HUES48 (cell line): Measurements from ENCODE around the gene RSBN1L.
"Not testable (repeated sequence)": the region's sequence is repeated elsewhere in the genome, so short reads cannot be mapped to it uniquely, and the experiment has no call there.

Source experiments
- H3K27ac ChIP-seq: one replicate; pipeline ENCODE4 v1.7.0; 2013; ENCODE audit warnings: low read depth, low read length, inconsistent platforms
- H3K27me3 ChIP-seq: 2 replicates; pipeline ENCODE4 v1.6.1; 2013; ENCODE audit warnings: mild to moderate bottlenecking, low read length; ENCODE audit not compliant: control insufficient read depth, insufficient read depth
- H3K36me3 ChIP-seq: 2 replicates; pipeline ENCODE4 v1.6.1; 2013; ENCODE audit warnings: low read length; ENCODE audit not compliant: control insufficient read depth, insufficient read depth
- H3K4me1 ChIP-seq: 2 replicates; pipeline ENCODE4 v1.6.1; 2013; ENCODE audit warnings: mild to moderate bottlenecking, low read length; ENCODE audit not compliant: control insufficient read depth, insufficient read depth
- H3K4me3 ChIP-seq: 2 replicates; pipeline ENCODE4 v1.5.1; 2013; ENCODE audit warnings: mild to moderate bottlenecking, low read depth, low read length
- H3K9ac ChIP-seq: 2 replicates; pipeline ENCODE4 v1.6.1; 2013; ENCODE audit warnings: mild to moderate bottlenecking, low read depth, low read length, moderate library complexity
- H3K9me3 ChIP-seq: 2 replicates; pipeline ENCODE4 v1.6.1; 2013; ENCODE audit warnings: low read length; ENCODE audit not compliant: control insufficient read depth, insufficient read depth

Gene RSBN1L

DNA sequence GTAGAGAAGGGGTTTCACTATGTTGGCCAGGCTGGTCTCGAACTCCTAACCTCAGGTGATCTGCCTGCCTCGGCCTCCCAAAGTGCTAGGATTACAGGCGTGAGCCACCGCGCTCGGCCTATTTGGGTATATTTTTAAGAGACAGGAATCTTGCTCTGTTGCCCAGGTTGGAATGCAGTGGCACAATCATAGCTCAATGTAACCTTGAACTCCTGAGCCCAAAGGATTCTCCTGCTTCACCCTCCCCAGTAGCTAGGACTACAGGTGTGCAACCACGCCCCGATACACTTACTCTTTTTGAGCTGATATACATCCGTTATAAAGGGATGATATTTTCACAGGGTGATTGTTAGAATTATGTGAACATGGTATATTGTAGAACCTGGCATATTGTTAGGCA lies 7.4 kb downstream of the RSBN1L start:
- not testable (repeated sequence) for H3K4me3 ChIP-seq, H3K27ac ChIP-seq, H3K9me3 ChIP-seq, H3K27me3 ChIP-seq, H3K9ac ChIP-seq, H3K4me1 ChIP-seq, H3K36me3 ChIP-seq

GRCh38 chr7:77707504-77707992 lies 11.3 kb downstream of the RSBN1L start:
- no peaks in the 10 kb centered on the region for H3K27me3 ChIP-seq
- H3K27ac ChIP-seq = no peak overlapping the region
- no peaks in the 10 kb centered on the region for H3K36me3 ChIP-seq
- H3K4me1 ChIP-seq = 0 out of 2 replicates have a peak, but pooled peaks cover 7% of the 10 kb centered on the region
- H3K9me3 ChIP-seq = no peaks in the 10 kb centered on the region
- H3K9ac ChIP-seq = no peak overlapping the region
- H3K4me3 ChIP-seq = no peak overlapping the region

- H3K9ac ChIP-seq = no peak overlapping the region
- no peak overlapping the region for H3K4me3 ChIP-seq
- H3K36me3 ChIP-seq = no peaks in the 10 kb centered on the region
- no peaks in the 10 kb centered on the region for H3K27me3 ChIP-seq
- H3K9me3 ChIP-seq = no peaks in the 10 kb centered on the region
- no peak overlapping the region for H3K27ac ChIP-seq
- H3K4me1 ChIP-seq = 0 out of 2 replicates have a peak, but pooled peaks cover 3% of the 10 kb centered on the region
These were observed 13.8 kb downstream of the RSBN1L start for GRCh38 chr7:77710067-77710466.

GRCh38 chr7:77710861-77711260 lies 14.6 kb downstream of the RSBN1L start:
- Histone ChIP-seq H3K9me3 (no peaks in the 10 kb centered on the region), H3K27me3 (no peaks in the 10 kb centered on the region), H3K4me3 (no peak overlapping the region), H3K36me3 (no peaks in the 10 kb centered on the region), H3K4me1 (0 out of 2 replicates have a peak, but pooled peaks cover 3% of the 10 kb centered on the region), H3K27ac (no peak overlapping the region), H3K9ac (no peak overlapping the region)

DNA sequence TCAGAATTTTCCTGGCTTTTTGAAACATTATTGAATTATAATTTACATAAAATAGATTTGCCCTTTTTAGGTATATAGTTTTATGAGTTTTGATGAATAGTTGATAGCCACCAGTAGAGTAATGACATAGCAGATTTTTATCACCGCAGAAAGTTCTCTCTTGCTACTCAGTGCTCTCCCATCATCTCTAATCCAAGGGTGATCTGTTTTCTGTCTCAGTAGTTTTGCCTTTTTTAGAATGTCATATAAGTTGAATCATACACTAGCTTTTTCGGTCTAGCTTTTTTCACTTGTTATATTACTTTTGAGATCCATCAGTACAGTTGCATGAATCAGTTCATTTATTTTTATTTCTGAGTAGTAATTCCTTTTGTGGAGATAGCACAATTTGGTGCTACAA lies 17.9 kb downstream of the RSBN1L start:
- no peak overlapping the region for H3K9ac ChIP-seq
- H3K4me3 ChIP-seq = no peak overlapping the region
- H3K27ac ChIP-seq = no peak overlapping the region
- no peaks in the 10 kb centered on the region for H3K36me3 ChIP-seq
- no peaks in the 10 kb centered on the region for H3K27me3 ChIP-seq
- no peaks in the 10 kb centered on the region for H3K4me1 ChIP-seq
- H3K9me3 ChIP-seq = no peaks in the 10 kb centered on the region

GRCh38 chr7:77714931-77715330 lies 18.7 kb downstream of the RSBN1L start:
- H3K4me3 ChIP-seq, H3K4me1 ChIP-seq, H3K27me3 ChIP-seq, H3K9ac ChIP-seq, H3K36me3 ChIP-seq, H3K9me3 ChIP-seq, H3K27ac ChIP-seq: not testable (repeated sequence)

DNA sequence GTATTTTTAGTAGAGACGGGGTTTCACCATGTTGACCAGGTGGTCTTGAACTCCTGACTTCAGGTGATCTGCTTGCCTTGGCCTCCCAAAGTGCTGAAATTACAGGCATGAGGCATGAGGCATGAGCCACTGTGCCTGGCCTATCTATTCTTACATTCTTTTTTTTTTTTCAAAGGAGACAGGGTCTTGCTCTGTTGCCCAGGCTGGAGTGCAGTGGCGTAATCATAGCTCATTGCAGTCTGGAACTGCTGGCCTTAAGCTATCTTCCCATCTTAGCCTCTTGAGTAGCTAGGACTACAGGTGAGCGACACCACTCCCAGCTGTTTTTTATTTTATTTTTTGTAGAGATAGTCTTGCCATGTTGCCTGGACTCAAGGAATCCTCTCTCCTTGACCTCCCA lies 20.5 kb downstream of the RSBN1L start:
- H3K27ac ChIP-seq = no peak overlapping the region
- H3K4me1 ChIP-seq = no peaks in the 10 kb centered on the region
- H3K4me3 ChIP-seq = no peak overlapping the region
- H3K9ac ChIP-seq = no peak overlapping the region
- no peaks in the 10 kb centered on the region for H3K9me3 ChIP-seq
- H3K36me3 ChIP-seq = no peaks in the 10 kb centered on the region
- H3K27me3 ChIP-seq = no peaks in the 10 kb centered on the region

DNA sequence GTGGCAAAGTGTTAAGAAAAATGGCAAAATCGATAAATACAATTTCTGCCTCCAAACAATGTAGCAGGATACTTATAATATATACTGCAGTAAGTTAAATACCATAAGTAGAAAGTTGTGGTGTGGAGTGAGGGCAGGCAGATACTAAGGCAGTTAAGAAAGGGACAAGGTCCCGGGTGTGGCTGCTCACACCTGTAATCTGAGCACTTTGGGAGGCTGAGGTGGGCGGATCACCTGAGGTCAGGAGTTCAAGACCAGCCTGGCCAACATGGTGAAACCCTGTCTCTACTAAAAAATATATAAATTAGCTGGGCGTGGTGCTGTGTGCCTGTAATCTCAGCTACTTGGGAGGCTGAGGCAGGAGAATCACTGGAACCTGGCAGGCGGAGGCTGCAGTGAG lies 21.3 kb downstream of the RSBN1L start:
- not testable (repeated sequence) for H3K4me3 ChIP-seq, H3K27me3 ChIP-seq, H3K4me1 ChIP-seq, H3K9ac ChIP-seq, H3K9me3 ChIP-seq, H3K36me3 ChIP-seq, H3K27ac ChIP-seq

- no peaks in the 10 kb centered on the region for H3K9me3 ChIP-seq
- H3K9ac ChIP-seq = no peak overlapping the region
- no peak overlapping the region for H3K4me3 ChIP-seq
- H3K4me1 ChIP-seq = peaks cover 27% of the 10 kb centered on the region
- H3K36me3 ChIP-seq = no peaks in the 10 kb centered on the region
- no peaks in the 10 kb centered on the region for H3K27me3 ChIP-seq
- H3K27ac ChIP-seq = peak overlapping the region; percentile 77
These were observed 31.3 kb downstream of the RSBN1L start for GRCh38 chr7:77727527-77727926.

DNA sequence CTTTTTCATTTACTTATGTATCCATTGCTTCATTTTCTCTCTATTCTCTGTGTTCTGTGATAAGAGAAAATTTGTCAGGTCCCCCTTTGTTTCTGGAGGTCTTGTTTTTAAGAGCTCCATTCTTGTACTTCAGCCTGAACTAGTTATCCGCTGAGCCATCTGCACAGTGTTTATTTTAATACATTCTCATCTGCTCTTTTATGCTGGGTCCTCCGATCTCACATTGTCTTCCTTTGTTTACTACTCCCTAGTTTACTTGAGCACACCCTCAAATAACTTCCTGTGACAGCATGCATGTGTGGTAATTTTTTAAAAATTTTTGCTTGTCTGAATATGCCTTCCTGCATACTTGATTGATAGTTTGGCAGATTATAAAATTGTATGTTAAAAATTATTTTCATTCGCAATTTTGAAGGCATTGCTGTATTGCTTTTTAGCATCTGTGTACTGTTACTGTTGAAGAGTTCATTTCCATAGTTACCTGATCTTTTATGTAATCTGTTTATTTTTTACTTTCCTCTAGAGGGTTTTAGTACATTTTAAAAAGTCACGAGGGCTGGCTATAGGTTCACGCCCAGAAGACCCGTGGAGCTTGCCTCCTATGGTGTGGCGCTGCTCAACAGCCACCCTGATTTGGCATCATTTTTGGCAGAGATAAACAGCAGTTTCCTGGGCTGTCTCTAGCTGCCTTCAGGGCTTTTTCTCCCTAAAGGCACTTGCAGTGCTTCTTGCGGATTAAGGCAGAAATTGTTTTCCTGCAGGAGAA lies 31.9 kb downstream of the RSBN1L start:
- H3K36me3 ChIP-seq = no peaks in the 10 kb centered on the region
- no peaks in the 10 kb centered on the region for H3K27me3 ChIP-seq
- H3K27ac ChIP-seq = peak overlapping the region; percentile 77
- H3K4me3 ChIP-seq = no peak overlapping the region
- H3K9me3 ChIP-seq = no peaks in the 10 kb centered on the region
- peak overlapping the region; percentile 18; the same call in 1 of the 2 replicates for H3K9ac ChIP-seq
- H3K4me1 ChIP-seq = peaks cover 27% of the 10 kb centered on the region

DNA sequence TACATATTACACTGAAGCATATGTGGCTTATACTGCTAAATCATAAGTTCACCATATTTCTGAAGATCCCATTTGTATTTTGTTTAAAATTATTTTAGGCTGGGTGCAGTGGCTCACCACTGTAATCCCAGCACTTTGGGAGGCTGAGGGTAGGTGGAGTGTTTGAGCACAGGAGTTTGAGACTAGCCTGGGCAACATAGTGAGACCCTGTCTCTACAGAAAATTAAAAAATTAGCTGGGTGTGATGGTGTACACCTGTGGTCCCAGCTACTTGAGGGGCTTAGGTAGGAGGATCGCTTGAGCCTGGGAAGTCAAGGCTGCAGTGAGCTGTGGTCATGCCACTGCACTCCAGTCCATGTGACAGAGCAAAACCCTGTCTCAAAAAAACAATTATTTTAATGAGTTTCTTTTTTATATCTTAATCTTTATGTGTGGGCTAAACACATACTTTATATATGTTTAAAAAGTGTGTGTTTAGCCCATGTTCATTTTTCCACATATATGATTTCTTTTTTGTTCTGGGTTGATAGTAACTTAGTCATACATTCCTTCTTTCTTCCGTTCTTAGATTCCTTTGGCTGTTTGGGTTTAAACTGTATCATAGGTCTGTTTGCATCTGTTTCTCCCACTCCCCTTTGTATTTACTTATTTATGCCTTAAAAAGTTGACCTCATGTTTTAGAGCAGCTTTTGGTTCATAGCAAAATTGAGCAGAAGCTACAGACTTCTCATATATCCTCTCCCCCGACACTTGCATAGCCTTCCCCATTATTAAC lies 33.5 kb downstream of the RSBN1L start:
- no peak overlapping the region for H3K9ac ChIP-seq
- H3K27ac ChIP-seq = no peak overlapping the region
- no peaks in the 10 kb centered on the region for H3K36me3 ChIP-seq
- H3K4me1 ChIP-seq = peaks cover 27% of the 10 kb centered on the region
- H3K9me3 ChIP-seq = no peaks in the 10 kb centered on the region
- no peaks in the 10 kb centered on the region for H3K27me3 ChIP-seq
- H3K4me3 ChIP-seq = no peak overlapping the region
